SU-DHL-6 (cell line): ENCODE results near the gene MSANTD1.

Experiments used
- H2AFZ ChIP-seq: fragments of 200-600 bp; sonication (generic); 2 replicates; pipeline ENCODE4 v1.6.1; 2014; ENCODE audit warnings: low read depth, mild to moderate bottlenecking, moderate library complexity, mixed read lengths, antibody characterized with exemption, low read length; ENCODE audit not compliant: severe bottlenecking
- H3F3A ChIP-seq: fragments of 200-600 bp; shearing (Covaris generic); 2 replicates; pipeline ENCODE4 v1.6.0; 2016; ENCODE audit warnings: antibody characterized with exemption, mild to moderate bottlenecking; ENCODE audit not compliant: insufficient read depth
- H3K27ac ChIP-seq: fragments of 200-600 bp; sonication (generic); 2 replicates; pipeline ENCODE4 v1.5.1; 2016; ENCODE audit warnings: low read depth, mild to moderate bottlenecking, low read length, moderate library complexity, mixed read lengths
- H3K27me3 ChIP-seq: fragments of 200-600 bp; sonication (generic), shearing (Covaris generic); 2 replicates; pipeline ENCODE4 v1.6.0; 2014; ENCODE audit warnings: mild to moderate bottlenecking, low read length
- H3K36me3 ChIP-seq: fragments of 200-600 bp; sonication (generic); 2 replicates; pipeline ENCODE4 v1.6.1; 2014; ENCODE audit warnings: mild to moderate bottlenecking, low read length, mixed read lengths
- H3K4me2 ChIP-seq: fragments of 300-600, 200-600 bp; shearing (Covaris generic), sonication (generic); 2 replicates; pipeline ENCODE4 v1.6.0; 2014; ENCODE audit warnings: low read length, low read depth, mild to moderate bottlenecking; ENCODE audit not compliant: poor library complexity, severe bottlenecking
- H3K4me3 ChIP-seq: fragments of 200-600 bp; sonication (generic); 2 replicates; pipeline ENCODE4 v1.5.1; 2014; ENCODE audit warnings: antibody characterized with exemption, low read length, mild to moderate bottlenecking, mixed read lengths; ENCODE audit not compliant: insufficient read depth, poor library complexity, severe bottlenecking
- H3K79me2 ChIP-seq: fragments of 200-600 bp; sonication (generic); 2 replicates; pipeline ENCODE4 v1.6.1; 2014; ENCODE audit warnings: mild to moderate bottlenecking, low read length, moderate library complexity; ENCODE audit not compliant: insufficient read depth
- H3K9ac ChIP-seq: fragments of 200-600 bp; sonication (generic); 2 replicates; pipeline ENCODE4 v1.7.0; 2014; ENCODE audit warnings: mild to moderate bottlenecking, low read length
- H3K9me2 ChIP-seq: fragments of 200-600 bp; sonication (generic); replicated peaks from 2 replicates; pipeline ENCODE4 v1.6.1; 2014; ENCODE audit warnings: low read length; ENCODE audit not compliant: insufficient read depth
- H3K9me3 ChIP-seq: fragments of 200-600 bp; sonication (generic); 2 replicates; pipeline ENCODE4 v1.6.1; 2014; ENCODE audit warnings: low read length, mixed read lengths; ENCODE audit not compliant: insufficient read depth
- H4K20me1 ChIP-seq: fragments of 200-600 bp; sonication (generic); 2 replicates; pipeline ENCODE4 v1.6.1; 2014; ENCODE audit warnings: low read depth, mild to moderate bottlenecking, antibody characterized with exemption, low read length, moderate library complexity, mixed read lengths
- EZH2phosphoT487 ChIP-seq: fragments of 200-600 bp; sonication (generic), shearing (Covaris generic); conservative IDR thresholded peaks from 2 replicates; pipeline ENCODE4 v1.6.1; 2018; ENCODE audit warnings: mild to moderate bottlenecking, antibody characterized with exemption, low read length, moderate library complexity, mixed read lengths
- TF ChIP-seq, protein P1 (sequence below): fragments of 200-600 bp; sonication (generic); IDR thresholded peaks from one replicate; pipeline ENCODE4 v1.5.1; 2017; ENCODE audit warnings: antibody characterized with exemption, mild to moderate bottlenecking, low read length, moderate library complexity; ENCODE audit not compliant: insufficient read depth, poor library complexity, severe bottlenecking

Gene MSANTD1

DNA sequence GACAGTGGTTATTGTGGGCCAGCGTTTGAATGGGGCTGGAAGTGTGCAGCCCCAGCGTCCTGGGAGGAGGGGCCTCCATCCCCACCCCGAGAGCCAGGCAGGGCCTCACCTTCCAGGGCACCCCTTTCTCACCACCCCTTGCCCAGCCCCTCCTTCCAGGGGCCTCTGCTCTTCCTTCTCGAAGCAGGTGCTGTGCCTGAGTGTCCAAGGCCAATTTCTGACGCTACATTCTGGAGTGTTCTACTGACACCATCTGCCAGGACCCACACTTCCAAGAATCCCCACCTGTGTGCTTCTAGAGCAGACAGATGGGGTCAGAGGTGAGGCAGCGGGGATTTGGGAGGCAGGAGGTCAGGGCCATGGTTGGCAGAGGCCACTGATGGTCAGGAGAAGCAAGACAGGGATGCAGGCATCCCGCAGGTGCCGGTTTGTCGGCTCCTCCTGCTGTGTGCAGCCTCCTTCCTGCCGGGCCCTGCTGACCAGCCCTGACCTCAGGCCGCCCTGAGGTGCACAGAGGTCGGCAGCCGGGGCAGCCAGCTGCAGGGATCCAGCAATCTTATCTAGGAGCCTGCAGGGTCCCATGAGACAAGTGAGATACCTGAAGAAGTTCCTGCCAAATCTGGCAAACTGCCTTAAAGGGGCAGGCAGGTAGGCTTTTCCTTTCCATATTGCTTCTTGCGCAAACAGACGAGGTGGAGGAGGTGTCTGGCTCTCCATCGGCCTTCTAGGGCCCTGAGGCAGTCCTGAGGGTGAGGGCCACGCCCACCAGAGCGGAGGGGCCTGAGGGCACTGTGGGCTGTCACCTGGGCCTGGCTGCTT lies 18.8 kb downstream of the MSANTD1 start:
- Histone ChIP-seq H3K9ac (no peak overlapping the region), H3K4me3 (no peak overlapping the region), H3K36me3 (no peaks in the 10 kb centered on the region), H3K9me3 (no peaks in the 10 kb centered on the region), H3K4me2 (no peak overlapping the region), H3K27me3 (no peaks in the 10 kb centered on the region), H3K79me2 (no peaks in the 10 kb centered on the region), H4K20me1 (no peaks in the 10 kb centered on the region), H3K27ac (no peak overlapping the region), H3K9me2 (no peaks in the 10 kb centered on the region), H3F3A (no peaks in the 10 kb centered on the region), H2AFZ (no peak overlapping the region)
- TF ChIP-seq, protein P1, sequence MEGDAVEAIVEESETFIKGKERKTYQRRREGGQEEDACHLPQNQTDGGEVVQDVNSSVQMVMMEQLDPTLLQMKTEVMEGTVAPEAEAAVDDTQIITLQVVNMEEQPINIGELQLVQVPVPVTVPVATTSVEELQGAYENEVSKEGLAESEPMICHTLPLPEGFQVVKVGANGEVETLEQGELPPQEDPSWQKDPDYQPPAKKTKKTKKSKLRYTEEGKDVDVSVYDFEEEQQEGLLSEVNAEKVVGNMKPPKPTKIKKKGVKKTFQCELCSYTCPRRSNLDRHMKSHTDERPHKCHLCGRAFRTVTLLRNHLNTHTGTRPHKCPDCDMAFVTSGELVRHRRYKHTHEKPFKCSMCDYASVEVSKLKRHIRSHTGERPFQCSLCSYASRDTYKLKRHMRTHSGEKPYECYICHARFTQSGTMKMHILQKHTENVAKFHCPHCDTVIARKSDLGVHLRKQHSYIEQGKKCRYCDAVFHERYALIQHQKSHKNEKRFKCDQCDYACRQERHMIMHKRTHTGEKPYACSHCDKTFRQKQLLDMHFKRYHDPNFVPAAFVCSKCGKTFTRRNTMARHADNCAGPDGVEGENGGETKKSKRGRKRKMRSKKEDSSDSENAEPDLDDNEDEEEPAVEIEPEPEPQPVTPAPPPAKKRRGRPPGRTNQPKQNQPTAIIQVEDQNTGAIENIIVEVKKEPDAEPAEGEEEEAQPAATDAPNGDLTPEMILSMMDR: no peak
- TF ChIP-seq EZH2phosphoT487: no peak

DNA sequence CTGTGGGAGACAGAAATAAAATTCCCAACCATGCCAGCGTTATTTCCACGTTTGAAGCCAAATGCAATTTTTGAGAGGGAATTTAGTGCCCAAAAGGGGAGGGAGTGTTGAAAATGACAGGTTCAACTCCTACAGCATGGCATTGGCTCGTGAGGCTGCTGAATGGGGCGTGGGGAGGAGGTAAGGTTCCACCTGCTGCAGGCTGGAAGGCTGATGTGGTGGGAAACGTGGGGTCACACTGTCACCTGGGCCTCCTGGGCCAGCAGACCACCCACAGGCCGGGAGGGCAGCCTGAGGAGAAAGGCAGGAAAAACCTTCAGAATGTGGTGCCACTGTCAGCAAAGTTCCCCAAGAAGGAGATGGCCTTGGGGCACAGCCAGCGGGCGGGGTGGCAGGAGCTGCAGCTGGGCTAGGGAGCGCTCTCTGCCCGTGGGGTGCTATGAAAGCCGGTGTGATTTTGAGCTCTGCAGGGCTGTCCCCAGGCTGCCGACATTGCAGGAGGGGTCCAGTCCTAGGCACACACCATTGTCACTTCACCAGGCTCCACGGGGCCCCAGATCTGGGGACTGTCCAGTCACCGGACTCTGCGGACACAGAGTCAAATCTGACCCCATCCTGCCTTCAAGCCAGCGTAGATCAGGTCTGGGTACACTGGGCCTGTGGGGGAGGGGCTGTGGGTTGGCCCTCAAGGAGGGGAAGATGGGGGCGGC lies 19.6 kb downstream of the MSANTD1 start:
- no peaks in the 10 kb centered on the region for H3K9me2 ChIP-seq
- H3K27me3 ChIP-seq: no peaks in the 10 kb centered on the region
- H3K27ac ChIP-seq: no peak overlapping the region
- no peaks in the 10 kb centered on the region for H3F3A ChIP-seq
- TF ChIP-seq EZH2phosphoT487: no peak
- TF ChIP-seq, protein P1: no peak
- H3K4me2 ChIP-seq: no peak overlapping the region
- no peaks in the 10 kb centered on the region for H3K9me3 ChIP-seq
- no peak overlapping the region for H3K9ac ChIP-seq
- H4K20me1 ChIP-seq: no peaks in the 10 kb centered on the region
- H3K79me2 ChIP-seq: no peaks in the 10 kb centered on the region
- H2AFZ ChIP-seq: no peak overlapping the region
- H3K4me3 ChIP-seq: no peak overlapping the region
- H3K36me3 ChIP-seq: no peaks in the 10 kb centered on the region

DNA sequence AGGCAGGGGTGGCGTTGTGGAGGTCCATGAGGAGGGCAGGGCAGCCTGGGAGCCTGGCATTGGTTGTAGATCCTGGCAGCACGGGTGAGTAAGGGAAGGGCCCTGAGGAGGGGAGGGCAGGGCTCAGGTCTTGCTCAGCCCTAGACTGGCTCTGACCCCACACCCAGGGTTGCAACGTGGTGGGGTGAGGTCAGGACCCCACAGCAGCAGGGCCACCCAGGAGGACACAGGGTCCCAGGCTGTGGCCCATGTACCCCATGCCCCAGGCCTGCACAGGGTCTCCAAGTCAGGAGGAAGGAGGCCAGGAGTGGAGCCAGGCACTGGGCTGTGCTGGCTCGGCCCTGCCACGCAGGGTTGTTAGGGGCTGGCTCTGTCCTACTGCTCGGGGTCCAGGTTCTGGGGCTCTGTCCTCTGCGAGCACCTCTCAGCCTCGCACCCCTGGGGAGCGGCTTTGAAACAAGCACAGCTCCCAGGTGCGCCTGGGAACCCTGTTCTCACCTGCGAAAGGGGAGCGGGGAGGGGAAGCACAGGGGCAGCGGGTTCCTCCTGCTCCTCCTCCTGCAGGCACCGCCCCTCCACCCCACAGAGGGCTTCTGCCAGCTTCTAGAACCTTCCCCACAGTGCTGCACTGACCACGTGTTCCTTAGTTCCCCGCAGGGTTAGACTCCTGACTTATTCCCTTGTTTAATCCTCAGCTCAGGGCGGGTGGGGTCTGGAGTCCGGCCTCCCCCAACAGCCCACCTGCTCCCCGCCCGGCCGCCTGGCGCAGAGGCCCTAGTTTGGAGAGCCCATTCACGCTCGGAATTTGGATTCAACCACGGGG lies 20.4 kb downstream of the MSANTD1 start:
- Histone ChIP-seq H3F3A (no peaks in the 10 kb centered on the region), H3K9ac (no peak overlapping the region), H3K79me2 (no peaks in the 10 kb centered on the region), H4K20me1 (no peaks in the 10 kb centered on the region), H3K27ac (no peak overlapping the region), H3K4me3 (no peak overlapping the region), H3K9me2 (no peaks in the 10 kb centered on the region), H3K9me3 (no peaks in the 10 kb centered on the region), H3K27me3 (no peaks in the 10 kb centered on the region), H3K36me3 (no peaks in the 10 kb centered on the region), H2AFZ (no peak overlapping the region), H3K4me2 (no peak overlapping the region)
- TF ChIP-seq, protein P1: no peak
- TF ChIP-seq EZH2phosphoT487: no peak
